Measurements from ENCODE around the gene GPATCH4.
A peak's percentile ranks its signal among the peaks of the same experiment; 100 is the strongest.

GPATCH4 gene

GRCh38 chr1:156574039-156574633 lies 27.1 kb downstream of the GPATCH4 start:
- no peak for TF ChIP-seq CTCF (IDR thresholded peaks at IDR 0.05)
- Histone ChIP-seq H3K4me3 (no peak overlapping the region), H3K27ac (no peak overlapping the region)
- DNase-seq (ENCODE audit: low spot score) = no peak

GRCh38 chr1:156572663-156573018 lies 28.6 kb downstream of the GPATCH4 start:
- TF ChIP-seq CTCF (IDR thresholded peaks at IDR 0.05) = no peak
- DNase-seq (ENCODE audit: low spot score) = no peak
- H3K27ac ChIP-seq = no peak overlapping the region
- peak overlapping the region; percentile 66 for H3K4me3 ChIP-seq

GRCh38 chr1:156571919-156572662 lies 29.2 kb downstream of the GPATCH4 start, which contains the start of gene IQGAP3:
Gene IQGAP3, minus strand, starts transcription at chr1:156572565. Its CDS starts 36 bp downstream, at chr1:156572529.
- H3K4me3 ChIP-seq = peak within 1 kb of the TSS; percentile 66
- H3K27ac ChIP-seq = no peak within 1 kb of the TSS
- peak; percentile 81 for DNase-seq (ENCODE audit: low spot score)
- TF ChIP-seq CTCF (IDR thresholded peaks at IDR 0.05) = no peak

DNA sequence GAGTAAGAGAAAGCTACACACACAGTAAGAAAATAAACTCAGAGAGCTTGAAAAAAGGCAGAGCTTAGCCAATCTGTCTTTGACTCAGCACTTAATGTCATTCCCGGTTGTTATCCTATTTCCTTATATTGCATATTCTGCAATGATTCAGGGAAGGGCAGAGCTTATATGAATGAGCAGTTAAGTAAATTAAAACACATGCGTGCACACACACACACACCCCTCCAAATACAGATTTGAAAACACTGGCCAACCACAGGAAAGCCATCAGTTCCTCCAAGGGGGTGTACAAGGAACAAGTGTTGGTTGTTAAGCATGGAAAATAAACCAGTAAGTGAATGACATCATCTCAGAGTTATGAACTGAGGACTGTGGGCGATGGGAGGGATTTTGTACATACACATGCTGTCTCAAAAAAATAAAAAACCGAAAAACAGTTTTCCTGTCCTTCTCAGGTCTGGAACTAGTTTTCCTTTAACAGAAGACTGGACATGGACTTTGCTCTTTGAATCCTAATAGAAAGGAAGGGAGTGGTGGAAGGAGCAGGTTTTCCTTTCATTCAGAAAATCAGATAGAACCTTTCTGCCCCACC lies 29.9 kb downstream of the GPATCH4 start:
- Histone ChIP-seq H3K4me3 (no peak overlapping the region), H3K27ac (no peak overlapping the region)
- no peak for TF ChIP-seq CTCF (IDR thresholded peaks at IDR 0.05)
- DNase-seq (ENCODE audit: low spot score) = no peak

GRCh38 chr1:156566436-156566835 lies 34.8 kb downstream of the GPATCH4 start:
- no peak for DNase-seq (ENCODE audit: low spot score)
- no peak overlapping the region for H3K27ac ChIP-seq
- TF ChIP-seq CTCF (IDR thresholded peaks at IDR 0.05) = no peak
- H3K4me3 ChIP-seq = no peak overlapping the region

DNA sequence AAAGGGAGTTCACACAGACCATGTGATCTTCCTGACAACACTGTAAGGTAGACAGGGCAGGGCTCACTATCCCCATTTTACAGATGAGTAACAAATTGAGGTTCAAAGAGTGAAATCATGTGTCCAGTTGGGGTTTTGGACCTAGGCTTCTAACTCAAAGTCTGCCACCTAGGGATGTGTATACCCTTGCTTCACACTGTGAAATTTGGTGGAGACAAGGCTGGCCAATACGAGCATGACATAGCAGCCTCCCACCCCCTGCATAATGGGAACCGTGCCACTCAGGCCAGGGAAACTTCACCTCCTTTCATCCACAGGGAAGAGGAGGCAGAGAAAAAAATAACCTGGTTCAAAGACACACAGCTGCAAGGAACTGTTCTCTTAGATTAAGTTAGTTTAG lies 35.8 kb downstream of the GPATCH4 start:
- no peak overlapping the region for H3K4me3 ChIP-seq
- H3K27ac ChIP-seq = no peak overlapping the region
- no peak for DNase-seq (ENCODE audit: low spot score)
- no peak for TF ChIP-seq CTCF (IDR thresholded peaks at IDR 0.05)
